Activated CD4-positive, alpha-beta T cell treated with anti-CD3 and anti-CD28 coated beads for 24 hours (primary cell): ENCODE measurements around the gene CRMP1.
"Not testable (repeated sequence)": the region's sequence is repeated elsewhere in the genome, so short reads cannot be mapped to it uniquely, and the experiment has no call there.

ENCODE experiments used
- DNase-seq, 2 donors: peaks; one replicate each; pipeline ENCODE4 v3.0.0-alpha.2; 2020; ENCODE audit warnings: low read depth in 2 of 2

The CRMP1 gene

GRCh38 chr4:5856362-5856761 is 36.5 kb downstream of the CRMP1 start:
- DNase-seq: not testable (repeated sequence)

- DNase-seq: no peak
These were observed 38.0 kb downstream of the CRMP1 start for GRCh38 chr4:5854929-5855328.

- no peak for DNase-seq
These were observed 40.2 kb downstream of the CRMP1 start for GRCh38 chr4:5852523-5853202.

- no peak for DNase-seq
These were observed 41.1 kb downstream of the CRMP1 start for GRCh38 chr4:5851637-5852301.

- DNase-seq: no peak
These were observed 47.6 kb downstream of the CRMP1 start for GRCh38 chr4:5845035-5845905.

- no peak for DNase-seq
These were observed 49.0 kb downstream of the CRMP1 start for GRCh38 chr4:5843573-5844530.

- no peak for DNase-seq
These were observed 50.4 kb downstream of the CRMP1 start for GRCh38 chr4:5842456-5842855.

- DNase-seq: no peak
These were observed 52.9 kb downstream of the CRMP1 start for GRCh38 chr4:5839751-5840674.

- DNase-seq: no peak
These were observed 53.6 kb downstream of the CRMP1 start for GRCh38 chr4:5839332-5839731.

GRCh38 chr4:5837483-5837882 is 55.4 kb downstream of the CRMP1 start:
- not testable (repeated sequence) for DNase-seq

GRCh38 chr4:5836943-5837342 is 55.9 kb downstream of the CRMP1 start:
- DNase-seq: no peak

- no peak for DNase-seq
These were observed 64.9 kb downstream of the CRMP1 start for GRCh38 chr4:5828005-5828391.

- no peak for DNase-seq
These were observed 65.5 kb downstream of the CRMP1 start for GRCh38 chr4:5827108-5828004.

- no peak for DNase-seq
These were observed 66.3 kb downstream of the CRMP1 start for GRCh38 chr4:5826437-5827107.

- no peak for DNase-seq
These were observed 67.4 kb downstream of the CRMP1 start for GRCh38 chr4:5825321-5826041.

- DNase-seq: no peak
These were observed 68.3 kb downstream of the CRMP1 start for GRCh38 chr4:5824635-5825034.

- no peak for DNase-seq
These were observed 68.7 kb downstream of the CRMP1 start for GRCh38 chr4:5824227-5824626.
